K562 (cell line): ENCODE data around the gene CLNK. TPM values are rescaled to one million over a fixed set of nuclear protein-coding genes. Genes with fewer than 3 reads are reported as not detected.

Experiments
- ATAC-seq: fragments of 200-7000 bp; cut with Tn5 transposase; 3 replicates; pipeline ENCODE4 v1.9.1; 2020; ENCODE audit warnings: moderate library complexity
- BruUV-seq: library from RNA; stranded (reverse); fragments of 400-500 nt; replicated peaks from 2 replicates; lab custom pipeline; 2021; lab: Mats Ljungman, UMichigan
- CTCF ChIA-PET: fragments of 300-600 bp; formaldehyde crosslinking; extraction: SDS; loops from one replicate; lab custom pipeline; 2021; ENCODE audit warnings: low intra/inter-chr PET ratio; lab: Yijun Ruan, JAX
- POLR2A ChIA-PET: fragments of 300-600, 350-650 bp; sonication (Branson Sonifier 250); formaldehyde crosslinking; extraction: SDS; loops from one replicate; lab custom pipeline; 2021; ENCODE audit warnings: antibody characterized with exemption, inconsistent platforms; lab: Yijun Ruan, JAX
- DNase-seq, 4 experiments: peaks; one replicate each; pipeline versions ENCODE4 v3.0.0 to v3.0.0-alpha.2; 2011 to 2018; ENCODE audit warnings: low spot score in 3 of 4, mixed read lengths in 3 of 4; ENCODE audit errors: extremely low read depth in 1 of 4
- FAIRE-seq: peaks from 2 replicates; lab custom pipeline; 2011; peaks lifted over from hg19 to GRCh38; lab: Jason Lieb, UNC
- H2AFZ ChIP-seq: 2 replicates; pipeline ENCODE4 v1.6.0; 2011; ENCODE audit warnings: low read depth, low read length, control low read depth, inconsistent platforms
- H3K27ac ChIP-seq: fragments of 200-600 bp; 3 replicates; pipeline ENCODE4 v1.8.0; 2011; ENCODE audit warnings: low read depth, mild to moderate bottlenecking, control low read depth, inconsistent platforms, low read length, moderate library complexity, mixed read lengths; ENCODE audit errors: extremely low read depth
- H3K27me3 ChIP-seq, 2 experiments: fragments of 300-600 bp in 1 of 2; 2 replicates in 1 of 2; 3 replicates in 1 of 2; pipeline versions ENCODE4 v1.6.0 to v1.8.0; 2011; ENCODE audit warnings: inconsistent platforms in 2 of 2, low read length in 2 of 2, mild to moderate bottlenecking in 1 of 2, mixed read lengths in 1 of 2, moderate library complexity in 1 of 2; ENCODE audit not compliant: control insufficient read depth in 2 of 2, insufficient read depth in 2 of 2
- H3K36me3 ChIP-seq: fragments of 300-600 bp; 3 replicates; pipeline ENCODE4 v1.8.0; 2011; ENCODE audit warnings: mild to moderate bottlenecking, low read length, inconsistent platforms; ENCODE audit not compliant: control insufficient read depth, insufficient read depth
- H3K4me1 ChIP-seq, 2 experiments: fragments of 200-600 bp in 1 of 2; replicated peaks in 1 of 2; 2 replicates in 1 of 2; 3 replicates in 1 of 2; pipeline versions ENCODE4 v1.5.1 to v1.8.0; 2011; ENCODE audit warnings: inconsistent platforms in 2 of 2, low read length in 2 of 2, mild to moderate bottlenecking in 1 of 2, mixed read lengths in 1 of 2, moderate library complexity in 1 of 2; ENCODE audit not compliant: control insufficient read depth in 2 of 2, insufficient read depth in 2 of 2
- H3K4me2 ChIP-seq: 2 replicates; pipeline ENCODE4 v1.6.1; 2011; ENCODE audit warnings: low read length, control low read depth, inconsistent platforms, mixed read lengths; ENCODE audit not compliant: insufficient read depth
- H3K4me3 ChIP-seq: fragments of 200-600 bp; sonication (generic), shearing (Covaris generic); 2 replicates; pipeline ENCODE4 v1.5.1; 2016; ENCODE audit warnings: control low read depth, inconsistent platforms
- H3K79me2 ChIP-seq: fragments of 200-600 bp; 3 replicates; pipeline ENCODE4 v1.8.0; 2011; ENCODE audit warnings: low read length, inconsistent platforms; ENCODE audit not compliant: control insufficient read depth, insufficient read depth
- H3K9ac ChIP-seq, 2 experiments: 2 replicates each; pipeline versions ENCODE4 v1.6.0 to v1.6.1; 2011; ENCODE audit warnings: low read depth in 2 of 2, low read length in 2 of 2, control low read depth in 1 of 2, inconsistent platforms in 1 of 2, mild to moderate bottlenecking in 1 of 2, mixed read lengths in 1 of 2; ENCODE audit not compliant: insufficient read depth in 1 of 2
- H3K9me1 ChIP-seq: one replicate; pipeline ENCODE4 v1.6.0; 2011; ENCODE audit warnings: inconsistent platforms, mild to moderate bottlenecking, low read length, moderate library complexity; ENCODE audit not compliant: control insufficient read depth, insufficient read depth
- H3K9me3 ChIP-seq: replicated peaks from 2 replicates; pipeline ENCODE4 v1.5.1; 2011; ENCODE audit warnings: low read depth, low read length, inconsistent platforms; ENCODE audit not compliant: control insufficient read depth, insufficient read depth
- H4K20me1 ChIP-seq: replicated peaks from 2 replicates; pipeline ENCODE4 v1.6.1; 2011; ENCODE audit warnings: low read length, inconsistent platforms, mixed read lengths; ENCODE audit not compliant: control insufficient read depth, insufficient read depth
- CBFA2T2 ChIP-seq: fragments of 450-650 bp; conservative IDR thresholded peaks from 2 replicates; pipeline ENCODE4 v1.6.1; 2017; ENCODE audit warnings: mild to moderate bottlenecking
- HMG20A ChIP-seq: fragments of 450-650 bp; formaldehyde crosslinking; conservative IDR thresholded peaks from 2 replicates; pipeline ENCODE4 v1.4.0; 2020; ENCODE audit warnings: mild to moderate bottlenecking, mixed read lengths
- MCM5 ChIP-seq: fragments of 450-650 bp; IDR thresholded peaks from 2 replicates; pipeline ENCODE4 v1.6.1; 2016; ENCODE audit warnings: low read depth
- NCOA4 ChIP-seq: fragments of 450-650 bp; IDR thresholded peaks from 2 replicates; pipeline ENCODE4 v1.6.1; 2018; ENCODE audit warnings: mild to moderate bottlenecking; ENCODE audit not compliant: partially characterized antibody
- PTBP1 ChIP-seq: fragments of 200-400 bp; formaldehyde crosslinking; IDR thresholded peaks from 2 replicates; pipeline ENCODE4 v1.6.1; 2017; ENCODE audit warnings: low read depth, low read length
- RHOXF2B ChIP-seq: fragments of 250-450 bp; sonication (Bioruptor Pico); conservative IDR thresholded peaks from 2 replicates; pipeline ENCODE4 v1.5.1; 2021
- ZFPM2 ChIP-seq: fragments of 250-450 bp; sonication (Bioruptor Pico); IDR thresholded peaks from 2 replicates; pipeline ENCODE4 v1.5.1; 2022; ENCODE audit warnings: mild to moderate bottlenecking
- ZNF780A ChIP-seq: fragments of 250-450 bp; sonication (Bioruptor Pico); IDR thresholded peaks from 2 replicates; pipeline ENCODE4 v1.5.0; 2021; ENCODE audit warnings: mild to moderate bottlenecking
- WGBS: fragments of 100-300 bp; shearing (Covaris generic); methylation state at CpG from one replicate; pipeline ENCODE4 v1.1.6; 2016; ENCODE audit warnings: low coverage, mixed read lengths; ENCODE audit not compliant: insufficient coverage; ENCODE audit errors: missing lambda C conversion rate; 5-methylcytosine and 5-hydroxymethylcytosine counted together
- in situ Hi-C: fragments of 300-500 bp; cut with MboI; formaldehyde crosslinking; loops from 4 replicates; pipeline ENCODE4 v1.15.0; 2018; ENCODE audit warnings: inconsistent platforms, mixed read lengths
- intact Hi-C: fragments of 100-400 bp; cut with micrococcal nuclease; formaldehyde crosslinking; loops from 2 replicates; pipeline ENCODE4 v1.14.2; 2022
- polyA plus RNA-seq, 8 experiments: library from polyadenylated mRNA; depleted of rRNA in 4 of 8; stranded (reverse) in 5 of 8; unstranded in 3 of 8; fragments of >200 nt; fragmentation: Nextera tagmentation in 2 of 8; fragmentation: Illumina TruSeq in 1 of 8; extraction: Ambion mirVana in 2 of 8; extraction: Trizol in 1 of 8; gene quantifications; 2 replicates each; pipeline versions ENCODE4 v1.2.1 to v1.2.3, GENCODE V29; 2011 to 2014; ENCODE audit warnings: inconsistent platforms in 1 of 8, missing spikeins in 1 of 8
- total RNA-seq, 7 experiments: library from RNA; depleted of rRNA in 6 of 7; stranded (reverse); fragments of >200 nt in 6 of 7; fragmentation: Illumina TruSeq in 2 of 7; extraction: Trizol in 2 of 7; gene quantifications; 2 replicates each; pipeline versions ENCODE4 v1.2.1 to v1.2.3, GENCODE V29; 2011 to 2021; ENCODE audit warnings: low replicate concordance in 1 of 7
- TF ChIP-seq, protein P1 (sequence below): fragments of 450-650 bp; conservative IDR thresholded peaks from 2 replicates; pipeline ENCODE4 v1.6.1; 2016; ENCODE audit warnings: missing genetic modification characterization, low read depth, mild to moderate bottlenecking, control low read depth, missing compliant biosample characterization
- TF ChIP-seq, protein P2 (sequence below): fragments of 450-650 bp; formaldehyde crosslinking; IDR thresholded peaks from 2 replicates; pipeline ENCODE4 v1.4.0; 2020; ENCODE audit warnings: mild to moderate bottlenecking, moderate library complexity
- TF ChIP-seq, protein P3 (sequence below): sonication (generic); formaldehyde crosslinking; IDR thresholded peaks from 2 replicates; pipeline ENCODE4 v1.9.0; 2022; ENCODE audit warnings: mild to moderate bottlenecking, missing genetic modification reagents

The CLNK gene
- total and polyA plus RNA-seq, 9 of the 15 experiments (the other 6 are each of a cell fraction or from before 2014, with no cell fraction given), result not detected

DNA sequence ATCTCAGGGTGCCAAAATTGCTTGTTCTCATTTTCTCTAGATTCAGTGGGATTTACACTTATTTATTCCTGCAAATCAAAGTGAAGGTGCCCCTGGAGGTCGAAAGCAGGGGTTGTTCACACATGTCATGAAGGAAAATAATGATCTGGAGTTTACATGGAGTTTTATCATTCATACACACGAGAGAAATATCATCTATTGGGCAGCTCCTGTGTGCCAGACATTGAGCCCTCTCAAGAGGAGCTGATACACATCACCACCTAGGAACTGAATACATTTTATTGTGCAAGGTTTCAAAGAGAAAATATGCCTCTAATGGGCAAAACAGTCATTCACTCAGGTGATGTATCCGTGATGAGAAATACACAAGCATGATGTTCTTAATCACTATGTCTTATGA, 23.5 kb downstream of the CLNK start:
- no peaks in the 10 kb centered on the region for H3K36me3 ChIP-seq
- in situ Hi-C loops (no loop called here), intact Hi-C loops (no loop called here)
- H4K20me1 ChIP-seq, result no peaks in the 10 kb centered on the region
- FAIRE-seq (no peak), DNase-seq (no peak), ATAC-seq (no peak)
- no peaks in the 10 kb centered on the region for H3K79me2 ChIP-seq
- BruUV-seq, result no TSS peak
- H3K4me1 ChIP-seq, result peaks cover 0 to 6% of the 10 kb centered on the region in 2 experiments; a peak in 2 of 5 replicates
- no peak overlapping the region for H2AFZ ChIP-seq
- no peak for TF ChIP-seq PTBP1
- no peak for TF ChIP-seq RHOXF2B (CRISPR knock-in tag)
- TF ChIP-seq CBFA2T2, result no peak
- no peak for TF ChIP-seq HMG20A (CRISPR knock-in tag)
- no peak for TF ChIP-seq ZNF780A
- no peak for TF ChIP-seq NCOA4
- TF ChIP-seq ZFPM2 (CRISPR knock-in tag), result no peak
- TF ChIP-seq, protein P1, sequence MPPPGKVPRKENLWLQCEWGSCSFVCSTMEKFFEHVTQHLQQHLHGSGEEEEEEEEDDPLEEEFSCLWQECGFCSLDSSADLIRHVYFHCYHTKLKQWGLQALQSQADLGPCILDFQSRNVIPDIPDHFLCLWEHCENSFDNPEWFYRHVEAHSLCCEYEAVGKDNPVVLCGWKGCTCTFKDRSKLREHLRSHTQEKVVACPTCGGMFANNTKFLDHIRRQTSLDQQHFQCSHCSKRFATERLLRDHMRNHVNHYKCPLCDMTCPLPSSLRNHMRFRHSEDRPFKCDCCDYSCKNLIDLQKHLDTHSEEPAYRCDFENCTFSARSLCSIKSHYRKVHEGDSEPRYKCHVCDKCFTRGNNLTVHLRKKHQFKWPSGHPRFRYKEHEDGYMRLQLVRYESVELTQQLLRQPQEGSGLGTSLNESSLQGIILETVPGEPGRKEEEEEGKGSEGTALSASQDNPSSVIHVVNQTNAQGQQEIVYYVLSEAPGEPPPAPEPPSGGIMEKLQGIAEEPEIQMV (tag), result no peak
- TF ChIP-seq, protein P2, sequence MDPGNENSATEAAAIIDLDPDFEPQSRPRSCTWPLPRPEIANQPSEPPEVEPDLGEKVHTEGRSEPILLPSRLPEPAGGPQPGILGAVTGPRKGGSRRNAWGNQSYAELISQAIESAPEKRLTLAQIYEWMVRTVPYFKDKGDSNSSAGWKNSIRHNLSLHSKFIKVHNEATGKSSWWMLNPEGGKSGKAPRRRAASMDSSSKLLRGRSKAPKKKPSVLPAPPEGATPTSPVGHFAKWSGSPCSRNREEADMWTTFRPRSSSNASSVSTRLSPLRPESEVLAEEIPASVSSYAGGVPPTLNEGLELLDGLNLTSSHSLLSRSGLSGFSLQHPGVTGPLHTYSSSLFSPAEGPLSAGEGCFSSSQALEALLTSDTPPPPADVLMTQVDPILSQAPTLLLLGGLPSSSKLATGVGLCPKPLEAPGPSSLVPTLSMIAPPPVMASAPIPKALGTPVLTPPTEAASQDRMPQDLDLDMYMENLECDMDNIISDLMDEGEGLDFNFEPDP, result no peak
- TF ChIP-seq, protein P3, sequence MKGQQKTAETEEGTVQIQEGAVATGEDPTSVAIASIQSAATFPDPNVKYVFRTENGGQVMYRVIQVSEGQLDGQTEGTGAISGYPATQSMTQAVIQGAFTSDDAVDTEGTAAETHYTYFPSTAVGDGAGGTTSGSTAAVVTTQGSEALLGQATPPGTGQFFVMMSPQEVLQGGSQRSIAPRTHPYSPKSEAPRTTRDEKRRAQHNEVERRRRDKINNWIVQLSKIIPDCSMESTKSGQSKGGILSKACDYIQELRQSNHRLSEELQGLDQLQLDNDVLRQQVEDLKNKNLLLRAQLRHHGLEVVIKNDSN (CRISPR knock-in tag), result no peak
- no peak for TF ChIP-seq MCM5
- H3K9me3 ChIP-seq, result no peaks in the 10 kb centered on the region
- no peaks in the 10 kb centered on the region for H3K27me3 ChIP-seq
- no peak overlapping the region for H3K9ac ChIP-seq
- ChIA-PET POLR2A (no interaction called here), CTCF (no interaction called here)
- no peak overlapping the region for H3K4me2 ChIP-seq
- 2% methylated on average over 3 of the region's 3 CpGs for WGBS
- H3K9me1 ChIP-seq, result no peaks in the 10 kb centered on the region
- no peak overlapping the region for H3K27ac ChIP-seq
- no peak overlapping the region for H3K4me3 ChIP-seq
